Activated T-helper 17 cell treated with anti-CD3 and anti-CD28 coated beads, Interleukin-2, amount 50 U/mL, for 72 hours (primary cell): ENCODE results near the gene HSPB1. TPM values are rescaled to one million over a fixed set of nuclear protein-coding genes. Genes with fewer than 3 reads are reported as not detected.
"Not testable (repeated sequence)": the region's sequence is repeated elsewhere in the genome, so short reads cannot be mapped to it uniquely, and the experiment has no call there.

Source experiments
- ATAC-seq: fragments of 150-1000 bp; cut with Tn5 transposase; replicated peaks from 2 replicates; pipeline ENCODE4 v1.10.0; 2021; ENCODE audit warnings: mild to moderate bottlenecking, moderate library complexity
- H3K27ac Mint-ChIP-seq: one replicate; pipeline ENCODE4 v1.8.0; 2022; ENCODE audit warnings: mixed read lengths
- H3K27me3 Mint-ChIP-seq: one replicate; pipeline ENCODE4 v1.8.0; 2022; ENCODE audit warnings: mixed read lengths
- H3K36me3 Mint-ChIP-seq: one replicate; pipeline ENCODE4 v1.8.0; 2022; ENCODE audit warnings: low read depth, mild to moderate bottlenecking, mixed read lengths
- H3K4me1 Mint-ChIP-seq: one replicate; pipeline ENCODE4 v1.8.0; 2022; ENCODE audit warnings: mixed read lengths
- H3K4me3 Mint-ChIP-seq: one replicate; pipeline ENCODE4 v1.8.0; 2022; ENCODE audit warnings: mild to moderate bottlenecking, mixed read lengths
- H3K9me3 Mint-ChIP-seq: one replicate; pipeline ENCODE4 v1.8.0; 2022; ENCODE audit warnings: mixed read lengths
- total RNA-seq, 2 donors: library from RNA; stranded (reverse); gene quantifications; one replicate each; pipeline ENCODE4 v1.2.3, GENCODE V29; 2022

The HSPB1 gene
- total RNA-seq, 2 donors from 2014 or later: 28.0 to 71.7 TPM

- H3K4me3 Mint-ChIP-seq, ATAC-seq, H3K27me3 Mint-ChIP-seq, H3K27ac Mint-ChIP-seq, H3K4me1 Mint-ChIP-seq, H3K36me3 Mint-ChIP-seq, H3K9me3 Mint-ChIP-seq: not testable (repeated sequence)
Measured at GRCh38 chr7:76309341-76310101, 7.0 kb downstream of the HSPB1 start.

- Mint-ChIP-seq H3K27me3 (no peaks in the 10 kb centered on the region), H3K9me3 (no peaks in the 10 kb centered on the region), H3K36me3 (no peaks in the 10 kb centered on the region), H3K27ac (no peak overlapping the region), H3K4me3 (no peak overlapping the region), H3K4me1 (peaks cover 6% of the 10 kb centered on the region)
- ATAC-seq: no peak
Measured at GRCh38 chr7:76310102-76310957, 7.9 kb downstream of the HSPB1 start.

GRCh38 chr7:76311838-76312237 is 9.4 kb downstream of the HSPB1 start:
- not testable (repeated sequence) for H3K27me3 Mint-ChIP-seq, H3K4me1 Mint-ChIP-seq, H3K4me3 Mint-ChIP-seq, ATAC-seq, H3K9me3 Mint-ChIP-seq, H3K36me3 Mint-ChIP-seq, H3K27ac Mint-ChIP-seq

DNA sequence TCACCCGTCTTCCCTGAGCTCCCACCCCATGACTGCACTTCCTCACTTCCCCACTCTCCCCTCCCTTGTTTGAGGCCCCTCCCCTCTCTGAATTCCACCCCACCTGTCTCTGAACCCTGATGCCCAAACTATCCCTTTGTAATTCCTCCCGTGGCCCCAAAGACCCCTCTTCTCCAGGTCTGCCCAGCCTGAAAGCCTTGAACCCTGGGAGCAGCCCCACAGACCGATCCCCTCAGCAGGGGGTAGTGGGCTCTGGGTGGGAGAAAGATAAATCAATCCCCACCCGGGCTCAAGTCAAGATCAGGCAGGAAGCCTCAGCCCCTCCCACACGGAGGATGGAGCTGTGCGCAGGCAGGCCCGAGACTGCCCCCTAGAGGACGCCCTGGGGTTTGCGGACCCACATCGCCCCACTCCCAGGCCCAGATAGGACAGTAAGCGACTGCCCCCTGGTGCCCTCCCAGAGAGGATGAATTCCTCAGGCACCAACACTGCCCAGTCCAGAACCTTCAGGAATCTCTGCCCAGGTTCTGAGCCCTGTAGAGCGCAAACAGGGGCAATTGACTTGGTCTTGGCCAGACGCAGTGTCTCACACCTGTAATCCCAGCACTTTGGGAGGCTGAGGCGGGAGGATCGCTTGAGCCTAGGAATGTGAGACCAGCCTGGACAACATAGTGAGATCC is 11.7 kb downstream of the HSPB1 start:
- peak overlapping the region; percentile 89 for H3K27ac Mint-ChIP-seq
- ATAC-seq: peak; percentile 51
- no peaks in the 10 kb centered on the region for H3K9me3 Mint-ChIP-seq
- peaks cover 18% of the 10 kb centered on the region for H3K36me3 Mint-ChIP-seq
- H3K27me3 Mint-ChIP-seq: no peaks in the 10 kb centered on the region
- H3K4me3 Mint-ChIP-seq: peak overlapping the region; percentile 56
- peaks cover 10% of the 10 kb centered on the region for H3K4me1 Mint-ChIP-seq

- Mint-ChIP-seq H3K4me3 (peak overlapping the region; percentile 56), H3K27ac (peak overlapping the region; percentile 89), H3K36me3 (peaks cover 20% of the 10 kb centered on the region)
- not testable (repeated sequence) for H3K9me3 Mint-ChIP-seq, H3K27me3 Mint-ChIP-seq, H3K4me1 Mint-ChIP-seq, ATAC-seq
Measured at GRCh38 chr7:76314740-76315139, 12.3 kb downstream of the HSPB1 start.

DNA sequence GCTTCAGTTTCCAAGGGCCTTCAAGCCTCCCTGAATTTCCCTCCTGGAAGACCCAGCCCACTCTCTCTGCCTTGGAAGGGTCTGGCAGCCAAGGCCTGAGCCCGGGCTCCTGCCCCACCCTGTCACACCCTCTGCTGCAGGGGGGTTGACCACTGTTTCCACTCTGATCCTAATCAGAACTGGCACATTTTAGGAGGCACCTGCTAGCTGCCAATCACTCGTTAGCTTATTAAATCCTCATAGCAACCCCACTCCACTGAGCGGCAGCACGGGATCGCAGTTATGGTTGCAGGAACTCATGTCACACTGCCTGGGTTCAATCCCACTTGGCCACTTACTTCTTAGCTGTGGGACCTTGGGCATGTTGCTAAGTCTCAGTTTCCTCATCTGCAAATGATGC is 12.9 kb downstream of the HSPB1 start:
- H3K27ac Mint-ChIP-seq: no peak overlapping the region
- H3K4me3 Mint-ChIP-seq: no peak overlapping the region
- peaks cover 22% of the 10 kb centered on the region for H3K36me3 Mint-ChIP-seq
- no peaks in the 10 kb centered on the region for H3K27me3 Mint-ChIP-seq
- no peaks in the 10 kb centered on the region for H3K9me3 Mint-ChIP-seq
- no peak for ATAC-seq
- peaks cover 10% of the 10 kb centered on the region for H3K4me1 Mint-ChIP-seq

GRCh38 chr7:76316984-76317781 is 14.7 kb downstream of the HSPB1 start:
- no peaks in the 10 kb centered on the region for H3K9me3 Mint-ChIP-seq
- H3K4me3 Mint-ChIP-seq: peak overlapping the region; percentile 80

GRCh38 chr7:76317782-76318487 is 15.5 kb downstream of the HSPB1 start:
- peak overlapping the region; percentile 80 for H3K4me3 Mint-ChIP-seq
- H3K27ac Mint-ChIP-seq: peak overlapping the region; percentile 89
- ATAC-seq: peak; percentile 89
- H3K27me3 Mint-ChIP-seq: no peaks in the 10 kb centered on the region
- peaks cover 10% of the 10 kb centered on the region for H3K4me1 Mint-ChIP-seq
- H3K36me3 Mint-ChIP-seq: peaks cover 35% of the 10 kb centered on the region
- H3K9me3 Mint-ChIP-seq: no peaks in the 10 kb centered on the region

More at GRCh38 chr7:76316984-76317781, 14.7 kb downstream of the HSPB1 start:
- H3K27ac Mint-ChIP-seq: peak overlapping the region; percentile 89
- peaks cover 10% of the 10 kb centered on the region for H3K4me1 Mint-ChIP-seq
- peaks cover 30% of the 10 kb centered on the region for H3K36me3 Mint-ChIP-seq
- H3K27me3 Mint-ChIP-seq: no peaks in the 10 kb centered on the region
- no peak for ATAC-seq

GRCh38 chr7:76318488-76319353 is 16.2 kb downstream of the HSPB1 start:
- peak overlapping the region; percentile 80 for H3K4me3 Mint-ChIP-seq
- H3K9me3 Mint-ChIP-seq: no peaks in the 10 kb centered on the region
- H3K27ac Mint-ChIP-seq: peak overlapping the region; percentile 89
- peak; percentile 56 for ATAC-seq
- peaks cover 10% of the 10 kb centered on the region for H3K4me1 Mint-ChIP-seq
- H3K36me3 Mint-ChIP-seq: peaks cover 42% of the 10 kb centered on the region
- H3K27me3 Mint-ChIP-seq: no peaks in the 10 kb centered on the region

- no peaks in the 10 kb centered on the region for H3K27me3 Mint-ChIP-seq
- no peak overlapping the region for H3K4me3 Mint-ChIP-seq
- peaks cover 15% of the 10 kb centered on the region for H3K4me1 Mint-ChIP-seq
- H3K9me3 Mint-ChIP-seq: no peaks in the 10 kb centered on the region
- H3K36me3 Mint-ChIP-seq: peaks cover 86% of the 10 kb centered on the region
- no peak overlapping the region for H3K27ac Mint-ChIP-seq
- ATAC-seq: no peak
Measured at GRCh38 chr7:76325092-76325491, 22.6 kb downstream of the HSPB1 start.

GRCh38 chr7:76325811-76326210 is 23.3 kb downstream of the HSPB1 start:
- H3K4me1 Mint-ChIP-seq: peaks cover 16% of the 10 kb centered on the region
- no peak overlapping the region for H3K4me3 Mint-ChIP-seq
- H3K36me3 Mint-ChIP-seq: peaks cover 87% of the 10 kb centered on the region
- H3K9me3 Mint-ChIP-seq: no peaks in the 10 kb centered on the region
- no peaks in the 10 kb centered on the region for H3K27me3 Mint-ChIP-seq
- no peak overlapping the region for H3K27ac Mint-ChIP-seq
- ATAC-seq: no peak

DNA sequence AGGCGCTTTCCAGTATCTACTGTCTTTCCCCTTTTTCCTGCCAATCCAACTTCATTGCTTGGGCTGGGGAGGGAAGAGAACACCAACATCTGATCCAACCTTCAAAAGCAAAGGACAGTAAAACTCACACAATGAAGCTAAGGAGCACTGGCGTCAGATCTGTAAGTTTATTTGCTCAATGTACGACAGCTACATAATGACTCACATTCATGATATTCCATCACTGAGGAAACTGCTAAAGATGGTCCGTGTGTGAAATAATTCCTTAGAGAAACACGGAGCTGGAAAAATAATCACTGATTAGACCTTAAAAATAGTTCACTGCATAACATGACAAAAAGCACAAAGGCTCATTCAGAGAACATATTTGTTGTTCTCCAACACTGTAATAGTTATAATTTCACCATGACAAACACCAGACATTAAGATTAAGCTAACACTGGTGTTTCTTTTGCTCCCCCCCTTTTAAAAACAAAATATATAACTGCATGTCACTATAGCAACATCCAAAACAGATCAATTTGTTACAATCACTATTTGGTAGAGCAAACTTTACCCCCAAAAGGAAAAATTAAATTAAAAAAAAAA is 24.3 kb downstream of the HSPB1 start:
- peaks cover 92% of the 10 kb centered on the region for H3K36me3 Mint-ChIP-seq
- ATAC-seq: no peak
- no peaks in the 10 kb centered on the region for H3K9me3 Mint-ChIP-seq
- H3K4me3 Mint-ChIP-seq: no peak overlapping the region
- peaks cover 16% of the 10 kb centered on the region for H3K4me1 Mint-ChIP-seq
- no peaks in the 10 kb centered on the region for H3K27me3 Mint-ChIP-seq
- H3K27ac Mint-ChIP-seq: peak overlapping the region; percentile 38
